GM12865 (cell line): ENCODE measurements around the gene TMEM9B.

Experiments
- DNase-seq: peaks from one replicate; pipeline ENCODE4 v3.0.0; 2010; ENCODE audit warnings: low read depth
- H3K4me3 ChIP-seq: 2 replicates; pipeline ENCODE4 v1.5.1; 2011; ENCODE audit warnings: mild to moderate bottlenecking, low read depth, low read length, control low read depth
- CTCF ChIP-seq: IDR thresholded peaks from 2 replicates; pipeline ENCODE4 v1.5.1; 2011; ENCODE audit warnings: low read length, control low read depth, low read depth, inconsistent platforms; ENCODE audit not compliant: insufficient read depth; ENCODE audit errors: missing control alignments

TMEM9B gene

GRCh38 chr11:8971924-8972316 lies 7.7 kb upstream of the TMEM9B start:
- H3K4me3 ChIP-seq = no peak overlapping the region
- no peak for TF ChIP-seq CTCF
- no peak for DNase-seq

- DNase-seq = no peak
- no peak for TF ChIP-seq CTCF
- H3K4me3 ChIP-seq = no peak overlapping the region
Observed at GRCh38 chr11:8971196-8971923, 7.1 kb upstream of the TMEM9B start.

- no peak for TF ChIP-seq CTCF
- H3K4me3 ChIP-seq = no peak overlapping the region
- no peak for DNase-seq
Observed at GRCh38 chr11:8967184-8967583, 2.9 kb upstream of the TMEM9B start.

- peak; percentile 85 for DNase-seq
- no peak for TF ChIP-seq CTCF
- peak overlapping the region; percentile 73 for H3K4me3 ChIP-seq
Observed at GRCh38 chr11:8963569-8964323, 496 bp downstream of the TMEM9B start.

- TF ChIP-seq CTCF = no peak
- H3K4me3 ChIP-seq = peak overlapping the region; percentile 73
- no peak for DNase-seq
Observed at GRCh38 chr11:8962841-8963240, 1.4 kb downstream of the TMEM9B start.

- no peak overlapping the region for H3K4me3 ChIP-seq
- no peak for DNase-seq
- TF ChIP-seq CTCF = no peak
Observed at GRCh38 chr11:8961401-8961800, 2.8 kb downstream of the TMEM9B start.
